Natural killer cell (primary cell): ENCODE data around the gene TNFAIP2. TPM values are rescaled to one million over a fixed set of nuclear protein-coding genes. Genes with fewer than 3 reads are reported as not detected.

Source experiments
- ATAC-seq, 3 donors: fragments of 150-1000 bp in 2 of 3; fragments of 200-7000 bp in 1 of 3; cut with Tn5 transposase; 1 replicate in 1 of 3; 2 replicates in 2 of 3; pipeline ENCODE4 v1.10.0; 2021; ENCODE audit warnings: mild to moderate bottlenecking in 2 of 3, moderate library complexity in 2 of 3
- DNase-seq, 2 donors: peaks; one replicate each; pipeline versions ENCODE4 v3.0.0 to v3.0.0-alpha.2; 2013 to 2021; ENCODE audit warnings: mixed read lengths in 1 of 2
- H3K27ac ChIP-seq: one replicate; pipeline ENCODE4 v1.5.1; 2013; ENCODE audit warnings: mild to moderate bottlenecking, low read length
- H3K27me3 ChIP-seq: one replicate; pipeline ENCODE4 v1.6.1; 2013; ENCODE audit warnings: low read length; ENCODE audit not compliant: control insufficient read depth, insufficient read depth
- H3K36me3 ChIP-seq: one replicate; pipeline ENCODE4 v1.6.1; 2013; ENCODE audit warnings: low read length; ENCODE audit not compliant: control insufficient read depth, insufficient read depth
- H3K4me1 ChIP-seq: one replicate; pipeline ENCODE4 v1.6.1; 2013; ENCODE audit warnings: low read length; ENCODE audit not compliant: control insufficient read depth, insufficient read depth
- H3K4me3 ChIP-seq: one replicate; pipeline ENCODE4 v1.5.1; 2013; ENCODE audit warnings: low read length
- H3K9me3 ChIP-seq: one replicate; pipeline ENCODE4 v1.6.1; 2013; ENCODE audit warnings: low read length; ENCODE audit not compliant: control insufficient read depth, insufficient read depth
- H3K27ac Mint-ChIP-seq, 2 donors: one replicate each; pipeline ENCODE4 v1.8.0; 2022; ENCODE audit warnings: mild to moderate bottlenecking in 2 of 2, mixed read lengths in 2 of 2, moderate library complexity in 1 of 2
- H3K27me3 Mint-ChIP-seq, 2 donors: one replicate each; pipeline ENCODE4 v1.8.0; 2022; ENCODE audit warnings: low read depth in 2 of 2, mixed read lengths in 2 of 2
- H3K36me3 Mint-ChIP-seq: one replicate; pipeline ENCODE4 v1.8.0; 2022; ENCODE audit warnings: mixed read lengths
- H3K4me1 Mint-ChIP-seq, 2 donors: one replicate each; pipeline ENCODE4 v1.8.0; 2022; ENCODE audit warnings: mixed read lengths in 2 of 2
- H3K4me3 Mint-ChIP-seq: one replicate; pipeline ENCODE4 v1.8.0; 2022; ENCODE audit warnings: mild to moderate bottlenecking, moderate library complexity, mixed read lengths
- H3K9me3 Mint-ChIP-seq, 2 donors: one replicate each; pipeline ENCODE4 v1.8.0; 2022; ENCODE audit warnings: mixed read lengths in 2 of 2
- WGBS: methylation state at CpG from one replicate; pipeline ENCODE4 v1.1.7; 2013; ENCODE audit warnings: missing lambda C conversion rate; ENCODE audit not compliant: insufficient coverage; 5-methylcytosine and 5-hydroxymethylcytosine counted together
- intact Hi-C: fragments of 100-400 bp; cut with micrococcal nuclease; formaldehyde crosslinking; loops from one replicate; pipeline ENCODE4 v1.14.2; 2022
- total RNA-seq, 4 donors: library from RNA; stranded (reverse); fragments of 120-200 nt in 1 of 4; gene quantifications; one replicate each; pipeline versions ENCODE4 v1.2.3 to v1.2.4, GENCODE V29; 2013 to 2022
- TF ChIP-seq, protein P1 (sequence below): fragments of 200-600 bp; IDR thresholded peaks from one replicate; pipeline ENCODE4 v1.8.0; 2022; ENCODE audit warnings: antibody characterized with exemption

The TNFAIP2 gene
- total RNA-seq, 3 donors from 2014 or later (not counting 1 experiment from before 2014, with no cell fraction given): 14.2 to 89.8 (median 50.1) TPM

DNA sequence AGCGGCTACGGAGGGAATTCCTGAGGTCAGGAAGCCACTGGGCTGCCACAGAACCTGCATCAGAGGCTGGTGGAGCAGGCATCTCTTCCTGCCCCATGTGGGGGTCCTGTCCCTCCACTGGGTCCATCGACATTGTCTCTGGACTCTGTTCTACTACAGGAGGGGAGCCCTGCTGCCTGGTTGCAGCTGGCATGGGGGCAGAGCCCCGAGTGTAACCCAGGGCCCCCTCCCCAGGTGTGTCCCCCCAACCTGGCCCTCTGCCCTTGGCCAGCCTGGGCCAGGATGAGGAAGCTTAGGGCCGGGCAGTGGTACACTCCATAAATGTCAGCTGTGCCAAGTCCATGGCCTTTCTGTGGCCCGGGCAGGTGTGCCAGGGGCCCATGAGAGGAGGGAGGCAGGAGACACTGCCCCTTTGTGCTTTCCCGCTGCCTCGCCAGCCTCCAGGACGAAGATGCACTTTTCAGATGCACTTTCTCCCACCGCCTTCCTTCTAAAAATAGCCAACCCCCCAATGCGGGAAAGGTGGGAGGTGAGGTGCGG lies 32.7 kb upstream of the TNFAIP2 start:
- Mint-ChIP-seq H3K27ac (peak overlapping the region; percentile 26 to 72), H3K36me3 (no peaks in the 10 kb centered on the region), H3K4me3 (peak overlapping the region; percentile 62), H3K27me3 (peaks cover 0 to under 1% of the 10 kb centered on the region in 2 donors), H3K9me3 (no peaks in the 10 kb centered on the region), H3K4me1 (peaks cover 0 to 5% of the 10 kb centered on the region in 2 donors)
- no peak for ATAC-seq
- TF ChIP-seq, protein P1, sequence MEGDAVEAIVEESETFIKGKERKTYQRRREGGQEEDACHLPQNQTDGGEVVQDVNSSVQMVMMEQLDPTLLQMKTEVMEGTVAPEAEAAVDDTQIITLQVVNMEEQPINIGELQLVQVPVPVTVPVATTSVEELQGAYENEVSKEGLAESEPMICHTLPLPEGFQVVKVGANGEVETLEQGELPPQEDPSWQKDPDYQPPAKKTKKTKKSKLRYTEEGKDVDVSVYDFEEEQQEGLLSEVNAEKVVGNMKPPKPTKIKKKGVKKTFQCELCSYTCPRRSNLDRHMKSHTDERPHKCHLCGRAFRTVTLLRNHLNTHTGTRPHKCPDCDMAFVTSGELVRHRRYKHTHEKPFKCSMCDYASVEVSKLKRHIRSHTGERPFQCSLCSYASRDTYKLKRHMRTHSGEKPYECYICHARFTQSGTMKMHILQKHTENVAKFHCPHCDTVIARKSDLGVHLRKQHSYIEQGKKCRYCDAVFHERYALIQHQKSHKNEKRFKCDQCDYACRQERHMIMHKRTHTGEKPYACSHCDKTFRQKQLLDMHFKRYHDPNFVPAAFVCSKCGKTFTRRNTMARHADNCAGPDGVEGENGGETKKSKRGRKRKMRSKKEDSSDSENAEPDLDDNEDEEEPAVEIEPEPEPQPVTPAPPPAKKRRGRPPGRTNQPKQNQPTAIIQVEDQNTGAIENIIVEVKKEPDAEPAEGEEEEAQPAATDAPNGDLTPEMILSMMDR: no peak
- no peaks in the 10 kb centered on the region for H3K9me3 ChIP-seq
- peaks cover 19% of the 10 kb centered on the region for H3K4me1 ChIP-seq
- no peaks in the 10 kb centered on the region for H3K36me3 ChIP-seq
- no peak for DNase-seq
- no peak overlapping the region for H3K4me3 ChIP-seq
- intact Hi-C loops: loop anchor here (5.0 to 10.0 kb wide), 2 partner anchors 313 to 396 kb away; partner anchors contain the start of gene TRAF3
- no peak overlapping the region for H3K27ac ChIP-seq
- H3K27me3 ChIP-seq: peaks cover 6% of the 10 kb centered on the region
- WGBS: 84% methylated on average over 9 of the region's 12 CpGs

DNA sequence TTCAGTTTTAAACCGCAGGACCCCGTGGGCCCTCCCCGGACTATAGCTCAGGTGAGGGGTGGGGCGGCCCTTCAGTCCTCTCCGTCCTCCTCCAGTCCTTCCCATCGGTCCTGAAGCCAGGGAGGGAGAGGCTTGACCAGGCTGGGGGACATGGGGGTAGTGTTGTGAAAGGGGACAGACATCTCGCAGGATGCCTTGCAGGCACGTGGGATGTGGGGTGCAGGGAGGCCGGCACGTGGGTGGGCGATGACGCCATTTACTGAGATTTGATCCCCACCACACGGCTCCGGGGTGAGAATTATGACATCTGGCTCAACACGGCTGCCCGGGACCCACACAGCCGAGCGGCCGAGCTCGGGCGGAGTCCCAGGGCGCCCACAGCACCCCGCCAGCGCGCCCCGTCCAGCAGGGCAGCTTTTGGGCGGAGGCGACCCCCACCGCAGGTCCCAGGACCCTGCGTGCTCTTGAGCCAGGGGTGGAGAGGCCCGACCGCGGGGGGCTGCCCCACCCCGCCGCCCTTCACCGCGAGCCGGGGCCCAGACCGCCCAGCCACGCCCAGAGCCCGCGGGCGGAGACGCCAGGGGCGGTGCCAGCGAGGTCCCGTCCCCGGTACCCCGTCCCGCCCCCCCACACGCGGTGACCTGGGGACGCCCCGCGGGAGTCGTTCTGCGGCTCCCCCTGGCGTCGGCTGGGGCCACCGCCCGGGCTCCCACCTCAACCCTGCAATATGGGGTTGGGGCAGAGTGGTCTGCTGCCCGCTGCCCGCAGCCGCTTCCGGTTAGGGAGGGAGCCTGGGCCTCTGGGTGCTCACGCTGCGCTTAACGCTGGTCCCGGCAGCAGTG lies 32.0 kb upstream of the TNFAIP2 start:
- Mint-ChIP-seq H3K4me1 (peaks cover 0 to 5% of the 10 kb centered on the region in 2 donors), H3K27me3 (no peaks in the 10 kb centered on the region), H3K9me3 (no peaks in the 10 kb centered on the region), H3K36me3 (no peaks in the 10 kb centered on the region), H3K27ac (peak overlapping the region; percentile 26 to 72), H3K4me3 (peak overlapping the region; percentile 62)
- DNase-seq (peak; percentile 69 to 87), ATAC-seq (peak; percentile 89 to 90 (median 89))
- intact Hi-C loops: loop anchor here (5.0 to 10.0 kb wide), 2 partner anchors 314 to 396 kb away; partner anchors contain the start of gene TRAF3
- no peaks in the 10 kb centered on the region for H3K36me3 ChIP-seq
- peak overlapping the region; percentile 12 for H3K4me3 ChIP-seq
- 2% methylated on average over 67 of the region's 69 CpGs for WGBS
- peaks cover 6% of the 10 kb centered on the region for H3K27me3 ChIP-seq
- H3K4me1 ChIP-seq: peaks cover 19% of the 10 kb centered on the region
- TF ChIP-seq, protein P1: peak; percentile 63
- no peak overlapping the region for H3K27ac ChIP-seq
- no peaks in the 10 kb centered on the region for H3K9me3 ChIP-seq

DNA sequence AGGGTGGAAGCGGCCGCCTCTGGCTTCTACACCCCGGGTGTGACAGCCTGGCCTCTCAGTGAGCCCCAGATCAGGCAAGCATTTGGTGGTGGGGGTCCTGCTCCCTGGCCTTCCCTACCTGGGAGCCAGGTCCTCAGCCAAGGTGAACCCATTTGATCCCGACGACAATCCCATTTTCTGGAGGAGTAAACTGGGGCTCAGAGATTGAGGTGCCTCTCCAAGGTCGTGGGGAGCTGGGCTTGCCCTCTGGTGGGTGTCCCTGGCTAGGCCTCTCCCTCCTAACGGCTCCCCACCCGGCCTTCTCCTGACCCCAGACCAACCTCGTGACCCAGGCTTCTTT lies 31.4 kb upstream of the TNFAIP2 start:
- no peaks in the 10 kb centered on the region for H3K36me3 Mint-ChIP-seq
- no peak overlapping the region for H3K4me3 ChIP-seq

More for the DNA sequence above, 31.4 kb upstream of the TNFAIP2 start:
- H3K27ac ChIP-seq: no peak overlapping the region
- peak overlapping the region; percentile 35 for H3K4me3 Mint-ChIP-seq
- DNase-seq (no peak), ATAC-seq (no peak)
- H3K4me1 Mint-ChIP-seq: peaks cover 0 to 5% of the 10 kb centered on the region in 2 donors
- H3K27ac Mint-ChIP-seq: no peak overlapping the region
- 55% methylated on average over 9 of the region's 9 CpGs for WGBS
- no peaks in the 10 kb centered on the region for H3K9me3 ChIP-seq
- TF ChIP-seq, protein P1: no peak
- H3K4me1 ChIP-seq: peaks cover 19% of the 10 kb centered on the region
- H3K9me3 Mint-ChIP-seq: no peaks in the 10 kb centered on the region
- H3K36me3 ChIP-seq: no peaks in the 10 kb centered on the region
- no peaks in the 10 kb centered on the region for H3K27me3 Mint-ChIP-seq
- intact Hi-C loops: loop anchor here (5.0 to 10.0 kb wide), 2 partner anchors 315 to 397 kb away; partner anchors contain the start of gene TRAF3
- H3K27me3 ChIP-seq: peaks cover 6% of the 10 kb centered on the region
